GM12865 (cell line): ENCODE data around the gene BLNK.
"Not testable (repeated sequence)": the region's sequence is repeated elsewhere in the genome, so short reads cannot be mapped to it uniquely, and the experiment has no call there.

Experiments
- DNase-seq: peaks from one replicate; pipeline ENCODE4 v3.0.0; 2010; ENCODE audit warnings: low read depth
- H3K4me3 ChIP-seq: 2 replicates; pipeline ENCODE4 v1.5.1; 2011; ENCODE audit warnings: mild to moderate bottlenecking, low read depth, low read length, control low read depth
- TF ChIP-seq, protein P1 (sequence below): IDR thresholded peaks from 2 replicates; pipeline ENCODE4 v1.5.1; 2011; ENCODE audit warnings: low read length, control low read depth, low read depth, inconsistent platforms; ENCODE audit not compliant: insufficient read depth; ENCODE audit errors: missing control alignments

Gene BLNK

DNA sequence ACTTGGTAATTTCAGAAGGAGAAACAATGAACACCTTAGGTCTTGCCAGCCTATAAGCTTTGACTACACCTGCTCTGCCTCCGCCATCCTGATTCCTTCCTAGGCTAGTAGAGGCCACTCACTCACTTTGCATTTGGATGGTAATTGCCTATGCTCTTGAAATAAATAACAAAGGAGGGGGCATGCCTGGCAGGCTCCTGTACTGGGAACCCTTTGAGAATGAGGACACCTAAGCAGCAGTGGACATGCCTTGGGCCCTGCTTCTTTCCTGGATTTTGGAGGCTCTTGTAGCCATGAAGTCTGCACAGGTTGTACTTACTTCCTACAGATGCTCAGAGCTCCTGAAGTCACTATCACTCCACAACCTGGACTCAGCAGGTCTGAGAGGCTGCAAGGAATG is 65.8 kb downstream of the BLNK start:
- no peak overlapping the region for H3K4me3 ChIP-seq
- no peak for DNase-seq
- TF ChIP-seq, protein P1, sequence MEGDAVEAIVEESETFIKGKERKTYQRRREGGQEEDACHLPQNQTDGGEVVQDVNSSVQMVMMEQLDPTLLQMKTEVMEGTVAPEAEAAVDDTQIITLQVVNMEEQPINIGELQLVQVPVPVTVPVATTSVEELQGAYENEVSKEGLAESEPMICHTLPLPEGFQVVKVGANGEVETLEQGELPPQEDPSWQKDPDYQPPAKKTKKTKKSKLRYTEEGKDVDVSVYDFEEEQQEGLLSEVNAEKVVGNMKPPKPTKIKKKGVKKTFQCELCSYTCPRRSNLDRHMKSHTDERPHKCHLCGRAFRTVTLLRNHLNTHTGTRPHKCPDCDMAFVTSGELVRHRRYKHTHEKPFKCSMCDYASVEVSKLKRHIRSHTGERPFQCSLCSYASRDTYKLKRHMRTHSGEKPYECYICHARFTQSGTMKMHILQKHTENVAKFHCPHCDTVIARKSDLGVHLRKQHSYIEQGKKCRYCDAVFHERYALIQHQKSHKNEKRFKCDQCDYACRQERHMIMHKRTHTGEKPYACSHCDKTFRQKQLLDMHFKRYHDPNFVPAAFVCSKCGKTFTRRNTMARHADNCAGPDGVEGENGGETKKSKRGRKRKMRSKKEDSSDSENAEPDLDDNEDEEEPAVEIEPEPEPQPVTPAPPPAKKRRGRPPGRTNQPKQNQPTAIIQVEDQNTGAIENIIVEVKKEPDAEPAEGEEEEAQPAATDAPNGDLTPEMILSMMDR, result no peak

DNA sequence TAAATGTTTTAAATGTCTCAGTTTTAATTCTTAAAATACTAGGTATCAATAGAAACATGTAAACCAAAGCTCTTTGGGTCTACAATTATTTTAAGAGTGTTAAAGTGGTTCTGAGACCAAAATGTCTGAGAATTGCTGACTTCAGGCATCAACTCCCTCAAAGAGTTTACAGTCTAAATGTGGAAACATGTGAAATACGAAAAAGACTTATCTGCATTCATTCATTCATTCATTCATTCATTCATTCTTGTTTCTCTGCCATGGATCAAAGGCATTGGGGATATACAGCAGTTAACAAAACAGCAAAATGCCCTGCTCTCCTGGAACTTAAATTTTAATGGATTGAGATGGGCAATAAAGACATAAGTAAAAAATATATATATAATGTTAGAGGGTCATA is 69.8 kb downstream of the BLNK start:
- no peak for DNase-seq
- TF ChIP-seq, protein P1, result no peak
- no peak overlapping the region for H3K4me3 ChIP-seq

DNA sequence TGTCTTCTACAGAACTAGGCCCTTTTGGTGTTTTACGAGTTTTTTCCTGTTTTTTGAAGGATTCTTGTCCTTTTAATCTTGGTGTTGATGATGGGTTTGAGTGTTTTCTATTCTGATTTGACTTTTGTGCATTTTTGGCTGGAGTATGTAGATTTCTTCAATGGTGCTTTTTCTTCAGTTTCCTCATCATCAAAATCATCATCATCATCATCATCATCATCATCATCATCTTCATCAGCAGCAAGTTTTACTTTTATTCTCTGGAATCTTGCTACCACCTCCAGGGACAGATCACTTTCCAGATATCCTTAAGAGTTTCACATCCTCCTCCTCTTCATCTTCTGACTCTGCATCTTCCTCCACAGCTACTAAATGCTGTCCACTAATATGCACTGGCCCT is 81.9 kb downstream of the BLNK start:
- not testable (repeated sequence) for DNase-seq

DNA sequence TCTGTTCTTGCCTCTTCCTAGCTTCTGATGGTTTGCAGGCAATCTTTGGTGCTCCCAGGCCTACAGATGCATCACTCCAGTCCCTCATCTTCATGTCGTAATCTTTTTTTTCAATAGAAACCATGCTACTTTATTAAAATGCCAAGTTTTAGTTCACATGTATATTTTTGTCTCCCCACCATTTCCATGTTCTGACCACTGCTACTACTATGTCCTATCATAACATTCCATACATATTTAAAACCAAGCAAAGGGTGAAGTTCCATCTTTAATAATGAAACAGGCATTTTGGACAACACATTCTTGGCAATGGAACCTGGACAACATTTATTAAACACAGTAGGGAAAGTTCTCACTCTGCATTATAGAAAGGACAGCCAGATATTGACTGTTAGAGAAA is 82.5 kb downstream of the BLNK start:
- TF ChIP-seq, protein P1, result no peak
- no peak for DNase-seq
- H3K4me3 ChIP-seq, result no peak overlapping the region

More for the DNA sequence above, 81.9 kb downstream of the BLNK start:
- H3K4me3 ChIP-seq, result not testable (repeated sequence)

DNA sequence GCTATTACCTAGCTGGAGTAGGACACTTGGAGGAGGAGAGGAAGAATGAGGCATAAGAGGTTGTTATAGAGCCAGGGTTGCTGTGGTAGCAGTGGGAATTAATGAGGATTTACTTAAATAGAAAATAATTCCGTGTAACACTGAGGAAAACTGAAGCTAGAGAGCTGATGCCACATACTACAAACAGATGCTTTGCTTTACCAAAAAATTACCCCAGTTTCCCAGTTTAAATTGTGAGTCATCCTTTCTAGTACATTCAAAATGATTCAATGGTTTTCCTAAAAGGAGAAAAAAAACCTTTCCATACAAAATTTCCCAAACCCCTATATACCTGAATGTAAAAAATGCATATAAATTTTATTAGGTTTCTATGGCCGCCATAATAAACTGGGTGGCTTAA is 82.9 kb downstream of the BLNK start:
- no peak for DNase-seq
- no peak overlapping the region for H3K4me3 ChIP-seq
- TF ChIP-seq, protein P1, result no peak

DNA sequence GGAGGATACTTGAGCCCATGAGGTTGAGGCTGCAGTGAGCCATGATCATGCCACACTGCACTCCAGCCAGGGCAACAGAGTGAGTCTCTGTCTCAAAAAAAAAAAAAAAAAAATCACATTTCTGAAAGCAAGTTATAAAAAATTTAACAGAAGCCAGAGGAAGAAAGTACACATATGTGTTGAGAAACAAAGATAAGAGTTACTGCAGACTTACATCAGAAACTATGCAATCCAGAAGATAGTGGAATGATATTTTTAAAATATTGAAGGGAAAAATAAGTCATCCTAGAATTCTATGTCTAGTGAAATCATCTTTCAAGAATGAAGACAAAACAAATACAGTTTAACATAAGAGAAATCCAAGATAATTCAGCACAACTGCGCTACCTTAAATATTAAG is 94.4 kb downstream of the BLNK start:
- TF ChIP-seq, protein P1, result no peak
- no peak for DNase-seq
- H3K4me3 ChIP-seq, result no peak overlapping the region

DNA sequence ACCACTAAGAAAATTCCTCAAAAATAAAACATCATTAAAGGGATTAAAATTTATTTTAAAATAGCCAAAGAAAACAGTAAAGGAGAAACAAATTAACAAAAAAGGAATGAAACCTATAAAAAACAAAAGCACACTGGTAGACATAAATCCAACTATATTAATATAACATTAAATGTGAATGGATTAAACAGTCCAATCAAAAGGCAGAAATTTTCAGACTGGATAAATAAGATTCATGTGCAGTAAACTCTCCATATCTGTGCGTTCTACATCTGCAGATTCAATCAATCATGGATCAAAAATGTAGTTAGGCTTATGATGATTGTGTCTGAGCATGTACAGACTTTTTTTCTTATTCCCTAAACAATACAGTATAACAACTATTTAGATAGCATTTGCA is 98.7 kb downstream of the BLNK start:
- no peak overlapping the region for H3K4me3 ChIP-seq
- DNase-seq, result no peak
- TF ChIP-seq, protein P1, result no peak
